NCI-H2029 treated with DMSO at 0.1 percent for 48 hours (cell line): ENCODE data around the gene RAET1E.
"Not testable (repeated sequence)": the region's sequence is repeated elsewhere in the genome, so short reads cannot be mapped to it uniquely, and the experiment has no call there.

ENCODE experiments used
- DNase-seq: peaks from one replicate; lab custom pipeline; 2025; lab: John Stamatoyannopoulos, UW

The RAET1E gene

DNA sequence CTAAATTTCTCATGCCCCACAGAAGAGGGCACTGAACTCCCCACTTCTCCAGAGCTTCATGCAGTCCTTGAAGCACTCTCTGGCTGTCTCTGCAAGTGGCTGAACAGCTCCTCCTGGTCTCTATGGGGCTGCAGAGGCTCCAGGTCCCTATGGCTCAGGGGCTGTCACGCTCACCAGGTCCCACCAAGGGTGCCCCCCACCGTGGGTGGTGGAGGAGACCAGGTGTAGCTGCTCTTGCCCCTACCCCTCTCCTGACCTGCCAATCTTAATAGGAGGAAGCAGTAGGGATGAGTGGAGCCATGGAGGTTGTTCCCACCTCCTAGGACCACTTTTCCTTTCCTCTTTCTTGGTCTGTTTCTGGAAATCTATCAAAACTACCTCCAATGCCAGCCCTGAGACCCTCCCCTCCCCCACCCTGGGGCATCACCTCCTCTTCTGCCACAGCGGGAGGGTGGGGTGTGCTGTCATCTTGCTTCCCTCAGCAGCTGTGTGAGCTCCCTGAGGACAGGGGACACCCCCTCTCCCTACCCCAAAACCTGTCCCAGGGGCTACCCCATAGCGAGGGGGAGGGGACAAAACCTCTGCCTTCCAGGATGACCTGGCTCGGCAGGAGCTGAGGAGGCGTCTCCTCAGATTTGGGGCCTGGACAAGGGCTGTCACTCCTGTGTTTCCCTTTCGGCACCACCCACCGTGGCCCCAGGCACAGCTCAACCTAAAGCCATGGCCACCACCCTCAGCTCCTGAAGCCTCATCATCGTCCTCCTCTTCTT, 12.0 kb upstream of the RAET1E start:
- DNase-seq: no peak

- DNase-seq: not testable (repeated sequence)
These were observed 10.6 kb upstream of the RAET1E start for GRCh38 chr6:149908480-149908879.

DNA sequence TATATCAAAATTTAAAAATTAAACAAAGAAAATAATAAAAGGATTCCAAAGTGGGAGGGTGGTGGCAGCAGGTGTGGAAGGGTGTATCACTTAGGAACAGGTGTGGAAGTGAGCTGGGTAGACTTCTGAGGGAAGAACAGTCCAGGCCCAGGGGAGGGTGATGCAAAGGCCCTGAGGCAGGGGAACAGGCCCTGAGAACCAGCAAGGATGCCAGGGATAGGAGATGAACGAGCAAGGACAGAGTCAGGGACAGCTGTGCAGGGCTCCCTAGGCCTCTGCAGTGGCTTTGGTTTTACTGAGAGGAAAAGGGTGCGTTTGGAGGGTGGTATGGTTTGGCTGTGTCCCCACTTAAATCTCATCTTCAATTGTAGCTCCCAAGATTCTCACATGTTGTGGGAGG, 9.4 kb upstream of the RAET1E start:
- no peak for DNase-seq

GRCh38 chr6:149906405-149906804, 8.5 kb upstream of the RAET1E start:
- DNase-seq: no peak

GRCh38 chr6:149905911-149906371, 8.0 kb upstream of the RAET1E start:
- no peak for DNase-seq

DNA sequence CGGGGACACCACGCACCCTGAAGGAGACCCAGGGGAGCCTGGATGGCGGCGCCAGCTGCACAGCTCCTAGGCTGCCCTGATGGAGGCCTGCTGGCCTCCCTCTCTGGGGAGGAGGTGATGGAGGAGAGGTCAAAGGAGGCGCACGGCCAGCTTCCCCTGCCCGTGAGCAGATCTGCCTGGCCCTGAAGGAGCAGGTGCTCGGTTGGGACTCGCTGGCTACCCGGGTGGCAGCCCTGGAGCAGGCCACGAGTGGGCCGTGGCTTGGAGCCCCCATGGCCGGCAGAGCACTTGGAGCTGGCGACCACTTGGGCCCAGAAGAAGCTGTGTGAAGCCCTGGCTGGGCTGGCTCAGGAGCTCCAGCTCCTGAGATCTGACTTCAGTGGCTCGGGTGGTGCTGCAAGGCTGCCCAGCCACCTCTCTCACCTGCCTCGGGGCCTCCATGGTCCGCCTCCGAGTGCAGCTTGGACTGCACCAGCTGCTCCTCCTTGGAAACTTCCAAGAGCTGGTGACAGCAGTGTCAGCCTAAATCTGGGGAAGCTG, 7.5 kb upstream of the RAET1E start:
- no peak for DNase-seq

DNA sequence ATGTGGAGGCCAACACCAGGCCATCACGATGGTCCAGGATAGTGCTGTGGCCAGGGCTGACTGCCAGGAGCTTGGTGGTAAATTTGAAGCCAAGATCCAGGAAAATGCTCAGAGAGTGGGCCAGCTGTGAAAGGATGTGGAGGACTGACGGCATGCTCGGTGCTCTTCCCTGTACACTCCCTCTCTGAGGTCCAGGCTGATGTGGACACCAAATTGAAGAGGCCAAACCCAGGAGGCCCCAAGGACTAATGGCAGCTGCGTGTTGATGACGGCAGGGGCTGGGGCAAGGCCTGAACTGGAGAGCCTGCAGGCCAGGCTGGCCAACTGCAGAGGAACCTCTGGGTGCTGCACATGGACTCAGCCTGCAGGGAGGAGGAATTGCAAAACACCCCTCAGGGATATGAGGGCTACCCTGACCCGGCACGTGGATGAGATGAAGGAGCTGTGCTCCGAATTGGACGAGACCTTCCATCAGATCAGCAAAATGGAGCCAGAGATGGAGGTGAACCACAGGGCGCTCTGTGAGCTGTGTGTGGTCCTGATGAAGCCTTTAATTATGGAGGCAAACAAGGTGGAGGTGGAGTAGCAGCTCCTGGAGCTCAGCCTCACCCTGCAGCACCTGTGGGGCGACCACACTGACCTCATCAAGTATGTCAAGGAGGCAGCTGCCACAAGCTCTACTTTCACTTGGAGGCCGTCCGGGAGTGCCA, 6.9 kb upstream of the RAET1E start:
- DNase-seq: no peak

GRCh38 chr6:149903938-149904611, 6.2 kb upstream of the RAET1E start:
- DNase-seq: no peak

- DNase-seq: no peak
These were observed 3.7 kb upstream of the RAET1E start for GRCh38 chr6:149901444-149902140.

DNA sequence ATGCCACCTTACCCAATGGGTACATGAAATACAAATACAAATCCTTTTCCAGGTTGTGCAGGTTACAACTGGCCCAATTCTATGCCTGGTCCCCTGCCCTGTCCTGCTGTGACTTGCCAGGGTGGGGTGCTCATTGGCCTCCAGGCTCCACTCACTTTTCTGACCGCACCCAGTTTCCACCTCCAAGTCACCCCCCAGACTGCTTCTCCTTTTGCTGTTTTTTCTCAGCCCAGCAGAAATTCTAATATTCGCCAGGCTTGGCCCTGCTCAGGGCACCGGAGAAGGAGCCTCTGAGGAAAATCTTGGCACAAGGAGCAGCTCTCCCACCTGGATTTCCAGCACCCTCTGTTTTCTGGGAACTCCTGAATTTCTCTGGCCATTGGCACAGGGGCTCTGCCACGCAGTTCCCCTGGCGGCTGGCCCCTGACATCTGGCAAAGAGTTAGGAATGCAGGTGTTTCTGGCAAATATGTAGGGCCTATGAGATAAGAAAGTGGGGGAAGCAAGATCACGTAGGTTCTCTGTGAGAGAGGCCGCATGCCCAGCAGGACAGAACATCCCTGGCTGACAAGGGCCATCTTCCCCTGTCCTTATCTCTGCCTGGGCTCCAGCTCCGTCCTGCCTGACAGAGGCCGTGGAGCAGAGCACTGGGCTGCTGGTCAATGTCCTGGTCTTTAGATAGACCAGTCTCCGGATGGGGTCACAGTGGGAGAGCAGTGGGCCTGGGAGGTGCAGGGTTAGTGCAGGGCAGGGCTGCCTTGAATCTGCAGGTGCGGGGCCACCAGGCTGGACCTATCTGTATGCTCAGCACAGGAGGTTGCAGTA, 2.9 kb upstream of the RAET1E start:
- DNase-seq: no peak

GRCh38 chr6:149899926-149900619, 2.2 kb upstream of the RAET1E start:
- DNase-seq: no peak

DNA sequence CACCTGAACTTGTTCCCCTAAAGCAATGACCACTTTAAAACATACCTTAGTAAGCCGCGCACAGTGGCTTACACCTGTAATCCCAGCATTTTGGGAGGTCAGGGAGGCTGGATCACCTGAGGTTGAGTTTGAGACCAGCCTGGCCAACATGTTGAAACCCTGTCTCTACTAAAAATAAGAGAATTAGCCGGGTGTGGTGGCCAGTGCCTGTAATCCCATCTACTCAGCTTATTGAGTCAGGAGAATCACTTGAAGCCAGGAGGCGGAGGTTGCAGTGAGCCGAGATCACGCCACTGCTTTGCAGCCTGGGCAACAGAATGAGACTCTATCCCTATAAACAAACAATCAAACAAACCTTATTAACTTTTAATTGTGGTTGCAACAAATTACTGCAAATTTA, 1.6 kb upstream of the RAET1E start:
- DNase-seq: no peak

- DNase-seq: no peak
These were observed 1.1 kb upstream of the RAET1E start for GRCh38 chr6:149898966-149899365.

- no peak for DNase-seq
These were observed 757 bp downstream of the RAET1E start for GRCh38 chr6:149897015-149897697.

- DNase-seq: no peak
These were observed 1.4 kb downstream of the RAET1E start for GRCh38 chr6:149896491-149896890.

GRCh38 chr6:149895833-149896271, 2.1 kb downstream of the RAET1E start:
- peak; percentile 42 for DNase-seq

DNA sequence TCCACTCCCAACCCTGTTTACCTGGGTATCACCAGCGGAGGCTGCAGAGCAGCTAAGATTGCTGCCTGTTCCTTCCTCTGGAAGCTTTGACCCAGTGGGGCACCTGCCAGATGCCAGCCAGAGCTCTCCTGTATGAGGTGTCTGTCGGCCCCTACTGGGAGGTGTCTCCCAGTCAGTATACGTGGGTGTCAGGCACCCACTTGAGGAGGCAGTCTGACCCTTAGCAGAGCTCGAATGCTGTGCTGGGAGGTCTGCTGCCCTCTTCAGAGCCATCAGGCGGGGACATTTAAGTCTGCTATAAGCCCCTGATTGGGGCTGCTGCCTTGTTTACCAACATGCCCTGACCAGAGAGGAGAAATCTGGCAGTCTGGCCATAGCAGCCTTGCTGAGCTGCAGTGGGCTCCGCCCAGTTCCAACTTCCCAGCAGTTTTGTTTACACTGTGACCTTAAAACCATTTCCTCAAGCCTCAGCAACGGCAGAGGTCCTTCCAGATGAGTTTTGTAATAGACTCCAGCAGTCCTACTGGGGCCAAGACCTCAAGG, 2.8 kb downstream of the RAET1E start:
- DNase-seq: no peak

- not testable (repeated sequence) for DNase-seq
These were observed 6.0 kb downstream of the RAET1E start for GRCh38 chr6:149891864-149892263.

GRCh38 chr6:149891259-149891658, 6.7 kb downstream of the RAET1E start:
- DNase-seq: no peak
